ENCODE measurements around the gene LSM2.
"Not testable (repeated sequence)": the region's sequence is repeated elsewhere in the genome, so short reads cannot be mapped to it uniquely, and the experiment has no call there.

The LSM2 gene

DNA sequence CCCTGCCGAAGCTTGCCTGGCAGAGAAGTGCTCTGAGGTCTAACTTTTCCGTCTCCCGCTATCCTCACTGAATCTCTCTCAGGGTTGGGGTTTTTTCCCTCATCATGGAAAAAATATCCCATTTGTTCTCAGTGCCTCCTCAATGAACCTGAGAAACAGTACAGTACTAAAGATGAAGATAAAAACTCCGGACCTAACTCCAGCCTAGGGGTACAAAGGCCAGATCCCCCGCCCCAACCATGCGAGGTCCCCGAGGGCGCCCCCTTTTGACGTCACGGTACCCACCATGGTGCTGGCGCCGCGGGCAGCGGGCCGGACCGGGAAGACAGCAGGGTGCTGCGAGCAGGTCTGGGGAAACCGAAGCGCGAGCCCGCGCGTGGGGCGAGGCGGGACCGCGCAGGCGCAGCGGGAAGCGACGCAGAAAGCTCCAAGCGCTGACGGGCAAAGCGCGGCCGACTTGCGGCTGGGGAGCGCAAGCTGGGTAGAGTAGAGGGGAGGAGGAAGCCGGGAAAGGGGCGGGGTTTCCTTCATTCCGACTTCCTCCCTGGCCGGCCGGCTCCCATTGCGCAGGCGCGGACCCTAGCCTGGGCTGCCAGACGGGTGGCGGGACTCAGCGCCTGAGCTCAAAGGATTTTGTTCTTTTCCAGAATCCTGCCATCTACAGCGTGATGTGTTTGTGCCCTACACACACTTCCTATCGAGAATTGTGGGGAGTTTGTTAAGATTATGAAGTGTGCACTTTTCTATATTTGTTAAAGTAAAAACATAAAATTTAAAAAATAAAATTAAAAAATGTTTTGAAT lies at the start of gene LSM2:
Gene LSM2, minus strand, starts transcription at position 497 of the 803 bp plus-strand sequence. Its CDS starts 209 bp downstream, at position 288.
- peaks cover 13% of the 10 kb centered on the region for H3K79me2 ChIP-seq (ENCODE audit: insufficient read depth, low read depth)
- peak within 1 kb of the TSS; percentile 44 for H3K4me3 ChIP-seq (IDR thresholded peaks at IDR 0.05; ENCODE audit: insufficient read depth, low read depth, low read length)
- peak within 1 kb of the TSS; percentile 74; the same call in 1 of the 2 replicates for H2AFZ ChIP-seq (ENCODE audit: low read depth)
- no peaks in the 10 kb centered on the region for H4K20me1 ChIP-seq (ENCODE audit: insufficient read depth)
- TF ChIP-seq, protein P1, sequence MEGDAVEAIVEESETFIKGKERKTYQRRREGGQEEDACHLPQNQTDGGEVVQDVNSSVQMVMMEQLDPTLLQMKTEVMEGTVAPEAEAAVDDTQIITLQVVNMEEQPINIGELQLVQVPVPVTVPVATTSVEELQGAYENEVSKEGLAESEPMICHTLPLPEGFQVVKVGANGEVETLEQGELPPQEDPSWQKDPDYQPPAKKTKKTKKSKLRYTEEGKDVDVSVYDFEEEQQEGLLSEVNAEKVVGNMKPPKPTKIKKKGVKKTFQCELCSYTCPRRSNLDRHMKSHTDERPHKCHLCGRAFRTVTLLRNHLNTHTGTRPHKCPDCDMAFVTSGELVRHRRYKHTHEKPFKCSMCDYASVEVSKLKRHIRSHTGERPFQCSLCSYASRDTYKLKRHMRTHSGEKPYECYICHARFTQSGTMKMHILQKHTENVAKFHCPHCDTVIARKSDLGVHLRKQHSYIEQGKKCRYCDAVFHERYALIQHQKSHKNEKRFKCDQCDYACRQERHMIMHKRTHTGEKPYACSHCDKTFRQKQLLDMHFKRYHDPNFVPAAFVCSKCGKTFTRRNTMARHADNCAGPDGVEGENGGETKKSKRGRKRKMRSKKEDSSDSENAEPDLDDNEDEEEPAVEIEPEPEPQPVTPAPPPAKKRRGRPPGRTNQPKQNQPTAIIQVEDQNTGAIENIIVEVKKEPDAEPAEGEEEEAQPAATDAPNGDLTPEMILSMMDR (conservative IDR thresholded peaks at IDR 0.05; ENCODE audit: low read depth, low read length) = peak; percentile 63; the same call in 1 of the 2 replicates
- H3K9ac ChIP-seq = peak within 1 kb of the TSS; percentile 79
- H3K27ac ChIP-seq = peak within 1 kb of the TSS; percentile 65
- peak within 1 kb of the TSS; percentile 99 for H3K4me2 ChIP-seq
- H3K27me3 ChIP-seq (ENCODE audit: insufficient read depth, low read depth) = no peaks in the 10 kb centered on the region
- H3K36me3 ChIP-seq (ENCODE audit: insufficient read depth) = no peaks in the 10 kb centered on the region
- peaks cover 23% of the 10 kb centered on the region for H3K4me1 ChIP-seq (ENCODE audit: low read depth, poor library complexity, severe bottlenecking)

DNA sequence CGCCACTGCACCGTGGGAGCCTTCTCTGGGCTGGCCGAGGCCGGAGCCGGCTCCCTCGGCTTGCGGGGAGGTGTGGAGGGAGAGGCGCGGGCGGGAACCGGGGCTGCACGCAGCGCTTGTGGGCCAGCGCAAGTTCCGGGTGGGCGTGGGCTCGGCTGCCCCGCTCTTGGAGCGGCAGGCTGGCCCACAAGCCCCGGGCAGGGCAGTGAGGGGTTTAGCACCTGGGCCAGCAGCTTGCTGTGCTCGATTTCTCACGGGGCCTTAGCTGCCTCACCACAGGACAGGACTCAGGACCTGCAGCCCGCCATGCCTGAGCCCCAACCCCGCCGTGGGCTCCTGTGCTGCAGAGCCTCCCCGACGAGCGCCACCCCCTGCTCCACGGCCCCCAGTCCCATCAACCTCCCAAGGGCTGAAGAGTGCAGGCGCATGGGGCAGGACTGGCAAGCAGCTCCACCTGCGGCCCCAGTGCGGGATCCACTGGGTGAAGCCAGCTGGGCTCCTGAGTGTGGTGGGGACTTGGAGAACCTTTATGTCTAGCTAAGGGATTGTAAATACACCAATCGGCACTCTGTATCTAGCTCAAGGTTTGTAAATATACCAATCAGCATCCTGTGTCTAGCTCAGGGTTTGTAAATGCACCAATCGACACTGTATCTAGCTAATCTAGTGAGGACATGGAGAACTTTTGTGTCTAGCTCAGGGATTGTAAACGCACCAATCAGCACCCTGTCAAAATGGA lies 45.4 kb upstream of the LSM2 start:
- H3K79me2 ChIP-seq (ENCODE audit: insufficient read depth, low read depth); H3K4me2 ChIP-seq; H4K20me1 ChIP-seq (ENCODE audit: insufficient read depth); H3K9ac ChIP-seq; H3K4me1 ChIP-seq (ENCODE audit: low read depth, poor library complexity, severe bottlenecking); H3K27me3 ChIP-seq (ENCODE audit: insufficient read depth, low read depth); H3K27ac ChIP-seq; H2AFZ ChIP-seq (ENCODE audit: low read depth); H3K4me3 ChIP-seq (IDR thresholded peaks at IDR 0.05; ENCODE audit: insufficient read depth, low read depth, low read length); H3K36me3 ChIP-seq (ENCODE audit: insufficient read depth): not testable (repeated sequence)

DNA sequence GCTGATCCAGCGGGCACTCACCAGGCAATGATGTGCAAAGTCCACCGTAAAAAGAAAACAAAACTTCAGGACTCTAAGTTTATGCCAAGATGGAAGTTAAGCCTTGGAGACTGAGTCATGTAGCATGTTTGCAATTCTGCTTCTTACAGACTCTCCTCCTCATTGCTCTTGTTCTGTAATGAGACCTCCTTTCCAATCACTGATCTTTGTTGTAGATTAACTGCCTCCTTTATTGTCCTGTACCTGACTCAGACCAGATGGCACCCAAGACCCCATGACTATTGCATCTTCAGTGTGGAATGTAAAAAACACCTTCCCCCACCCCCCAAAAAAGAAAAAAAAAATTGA lies 44.7 kb upstream of the LSM2 start:
- no peaks in the 10 kb centered on the region for H3K4me1 ChIP-seq (ENCODE audit: low read depth, poor library complexity, severe bottlenecking)
- H3K36me3 ChIP-seq (ENCODE audit: insufficient read depth) = no peaks in the 10 kb centered on the region
- H4K20me1 ChIP-seq (ENCODE audit: insufficient read depth) = no peaks in the 10 kb centered on the region
- no peak overlapping the region for H3K4me2 ChIP-seq
- H3K4me3 ChIP-seq (IDR thresholded peaks at IDR 0.05; ENCODE audit: insufficient read depth, low read depth, low read length) = no peak overlapping the region
- no peak overlapping the region for H3K9ac ChIP-seq
- TF ChIP-seq, protein P1 (conservative IDR thresholded peaks at IDR 0.05; ENCODE audit: low read depth, low read length) = no peak
- H3K27ac ChIP-seq = no peak overlapping the region
- no peaks in the 10 kb centered on the region for H3K27me3 ChIP-seq (ENCODE audit: insufficient read depth, low read depth)
- H3K79me2 ChIP-seq (ENCODE audit: insufficient read depth, low read depth) = no peaks in the 10 kb centered on the region
- no peak overlapping the region for H2AFZ ChIP-seq (ENCODE audit: low read depth)

DNA sequence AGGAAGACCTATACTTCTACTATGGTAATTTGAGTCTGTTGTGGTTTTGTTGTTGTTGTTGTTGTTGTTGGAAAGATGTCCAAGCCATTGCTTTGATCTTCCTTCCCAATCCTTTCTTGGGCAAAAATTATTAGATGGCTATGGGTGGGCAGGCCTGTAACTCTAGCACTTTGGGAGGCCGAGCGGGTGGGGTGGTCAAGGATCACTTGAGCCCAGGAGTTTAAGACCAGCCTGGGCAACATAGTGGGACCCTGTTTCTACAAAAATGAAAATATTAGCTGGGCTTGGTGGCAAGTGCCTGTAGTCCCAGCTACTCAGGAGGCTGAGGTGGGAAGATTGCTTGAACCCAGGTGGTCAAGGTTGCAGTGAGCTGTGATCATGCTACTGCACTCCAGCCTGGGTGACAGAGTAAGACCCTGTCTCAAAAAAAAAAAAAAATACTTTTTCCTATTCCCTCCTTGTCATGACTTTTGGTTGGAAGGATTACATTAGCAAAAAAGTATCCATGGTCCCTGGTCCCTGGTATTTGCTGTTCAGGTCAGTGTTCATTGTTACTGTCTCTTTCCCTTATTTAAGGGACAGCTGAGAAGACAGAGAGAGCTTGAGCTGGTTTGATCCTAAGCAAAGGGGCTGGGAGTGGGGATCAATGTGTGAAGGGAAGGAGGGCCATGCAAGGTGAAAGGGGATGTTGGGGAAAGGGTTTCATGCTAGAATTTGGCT lies 44.2 kb upstream of the LSM2 start:
- TF ChIP-seq, protein P1 (conservative IDR thresholded peaks at IDR 0.05; ENCODE audit: low read depth, low read length) = no peak
- no peak overlapping the region for H3K4me2 ChIP-seq
- H3K9ac ChIP-seq = no peak overlapping the region
- H3K27me3 ChIP-seq (ENCODE audit: insufficient read depth, low read depth) = no peaks in the 10 kb centered on the region
- no peak overlapping the region for H3K27ac ChIP-seq
- no peak overlapping the region for H2AFZ ChIP-seq (ENCODE audit: low read depth)
- H3K79me2 ChIP-seq (ENCODE audit: insufficient read depth, low read depth) = no peaks in the 10 kb centered on the region
- no peak overlapping the region for H3K4me3 ChIP-seq (IDR thresholded peaks at IDR 0.05; ENCODE audit: insufficient read depth, low read depth, low read length)
- no peaks in the 10 kb centered on the region for H3K36me3 ChIP-seq (ENCODE audit: insufficient read depth)
- no peaks in the 10 kb centered on the region for H4K20me1 ChIP-seq (ENCODE audit: insufficient read depth)
- no peaks in the 10 kb centered on the region for H3K4me1 ChIP-seq (ENCODE audit: low read depth, poor library complexity, severe bottlenecking)
